H1 (cell line): ENCODE data around the gene PWP1. TPM values are rescaled to one million over a fixed set of nuclear protein-coding genes. Genes with fewer than 3 reads are reported as not detected.

Experiments used
- BACH1 ChIP-seq: IDR thresholded peaks from 2 replicates; pipeline ENCODE4 v1.6.1; 2012; ENCODE audit warnings: low read length, improper control_type of control experiment
- CBX8 ChIP-seq: fragments of 300-800, 300-1000 bp; sonication (generic); IDR thresholded peaks from 2 replicates; pipeline ENCODE4 v1.7.1; 2016; ENCODE audit warnings: low read depth, low read length, borderline replicate concordance
- CREB1 ChIP-seq: IDR thresholded peaks from 2 replicates; pipeline ENCODE4 v1.6.1; 2012; ENCODE audit warnings: inconsistent platforms
- E2F6 ChIP-seq: IDR thresholded peaks from 2 replicates; pipeline ENCODE4 v1.6.1; 2012; ENCODE audit warnings: inconsistent platforms
- EP300 ChIP-seq, 2 experiments: IDR thresholded peaks; 1 replicate in 1 of 2; 2 replicates in 1 of 2; pipeline ENCODE4 v1.6.1; 2011 to 2012; ENCODE audit warnings: low read depth in 2 of 2, low read length in 2 of 2, mild to moderate bottlenecking in 2 of 2, borderline replicate concordance in 1 of 2, inconsistent platforms in 1 of 2, moderate library complexity in 1 of 2
- EZH2 ChIP-seq: fragments of 200-600 bp; sonication (generic); IDR thresholded peaks from 2 replicates; pipeline ENCODE4 v1.7.1; 2012; ENCODE audit warnings: low read depth, mild to moderate bottlenecking, moderate library complexity, low read length, inconsistent platforms; ENCODE audit not compliant: severe bottlenecking
- GABPA ChIP-seq: IDR thresholded peaks from 2 replicates; pipeline ENCODE4 v1.6.1; 2011; ENCODE audit warnings: mild to moderate bottlenecking, low read length, moderate library complexity, borderline replicate concordance; ENCODE audit not compliant: insufficient read depth
- HDAC2 ChIP-seq, 2 experiments: fragments of 300-600 bp in 1 of 2; sonication (generic) in 1 of 2; IDR thresholded peaks; 2 replicates each; pipeline ENCODE4 v1.6.1; 2011 to 2012; ENCODE audit warnings: low read depth in 2 of 2, low read length in 2 of 2, mild to moderate bottlenecking in 2 of 2, moderate library complexity in 2 of 2, borderline replicate concordance in 1 of 2, inconsistent platforms in 1 of 2
- JUND ChIP-seq: IDR thresholded peaks from 2 replicates; pipeline ENCODE4 v1.6.1; 2011; ENCODE audit warnings: mild to moderate bottlenecking, improper control_type of control experiment, low read length
- MAX ChIP-seq: IDR thresholded peaks from 2 replicates; pipeline ENCODE4 v1.6.1; 2012; ENCODE audit warnings: inconsistent platforms
- RAD21 ChIP-seq, 2 experiments: IDR thresholded peaks in 1 of 2; conservative IDR thresholded peaks in 1 of 2; 2 replicates each; pipeline ENCODE4 v1.6.1; 2011; ENCODE audit warnings: low read depth in 2 of 2, low read length in 2 of 2, improper control_type of control experiment in 1 of 2, inconsistent platforms in 1 of 2, mild to moderate bottlenecking in 1 of 2, moderate library complexity in 1 of 2
- RBBP5 ChIP-seq: IDR thresholded peaks from 2 replicates; pipeline ENCODE4 v1.7.1; 2012; ENCODE audit warnings: low read depth, mild to moderate bottlenecking, inconsistent platforms, low read length, moderate library complexity, borderline replicate concordance
- RNF2 ChIP-seq: fragments of 200-900, 300-1000 bp; sonication (generic); IDR thresholded peaks from 2 replicates; pipeline ENCODE4 v1.7.1; 2016; ENCODE audit warnings: borderline replicate concordance, low read depth, mild to moderate bottlenecking, antibody characterized with exemption, low read length; ENCODE audit not compliant: poor library complexity, severe bottlenecking; ENCODE audit errors: missing control alignments
- SAP30 ChIP-seq: fragments of 300-600 bp; sonication (generic); IDR thresholded peaks from 2 replicates; pipeline ENCODE4 v1.7.1; 2012; ENCODE audit warnings: low read length, moderate library complexity, mild to moderate bottlenecking, inconsistent platforms; ENCODE audit not compliant: insufficient read depth, insufficient replicate concordance
- SIN3A ChIP-seq, 2 experiments: IDR thresholded peaks in 1 of 2; conservative IDR thresholded peaks in 1 of 2; 2 replicates each; pipeline ENCODE4 v1.6.1; 2011 to 2012; ENCODE audit warnings: low read length in 2 of 2, improper control_type of control experiment in 1 of 2, low read depth in 1 of 2, mild to moderate bottlenecking in 1 of 2
- SP1 ChIP-seq: IDR thresholded peaks from 2 replicates; pipeline ENCODE4 v1.6.1; 2011; ENCODE audit warnings: low read depth, low read length
- SP2 ChIP-seq: IDR thresholded peaks from 2 replicates; pipeline ENCODE4 v1.6.1; 2012; ENCODE audit warnings: mild to moderate bottlenecking, low read length, inconsistent platforms
- SP4 ChIP-seq: IDR thresholded peaks from 2 replicates; pipeline ENCODE4 v1.6.1; 2012; ENCODE audit warnings: low read length, inconsistent platforms
- SUZ12 ChIP-seq: fragments of 200-600 bp; sonication (generic); IDR thresholded peaks from 2 replicates; pipeline ENCODE4 v1.6.1; 2012; ENCODE audit warnings: mild to moderate bottlenecking, inconsistent platforms, low read length, moderate library complexity, mixed read lengths
- TBP ChIP-seq: IDR thresholded peaks from 2 replicates; pipeline ENCODE4 v1.6.1; 2011; ENCODE audit warnings: low read depth, low read length, improper control_type of control experiment
- YY1 ChIP-seq: IDR thresholded peaks from 2 replicates; pipeline ENCODE4 v1.6.1; 2011; ENCODE audit warnings: low read depth, mild to moderate bottlenecking, low read length
- polyA plus RNA-seq, 7 experiments: library from polyadenylated mRNA; depleted of rRNA in 3 of 7; stranded (reverse) in 5 of 7; unstranded in 2 of 7; fragments of >200 nt in 5 of 7; fragments of 200-250 nt in 2 of 7; gene quantifications; 1 replicate in 5 of 7; 2 replicates in 1 of 7; 4 replicates in 1 of 7; pipeline versions ENCODE4 v1.2.1 to v1.2.3, GENCODE V29; 2011 to 2013; ENCODE audit warnings: missing spikeins in 2 of 7, mixed read lengths in 2 of 7
- total RNA-seq: library from RNA; stranded (reverse); fragmentation: NEBNext Ultra II Directional; extraction: Animal tissue kit (Norgen Biotek cat#: 25700); gene quantifications from 2 replicates; pipeline ENCODE4 v1.2.1, GENCODE V29; 2021

Gene PWP1
- total and polyA plus RNA-seq, 2 of the 8 experiments (the other 6 are each of a cell fraction or from before 2014, with no cell fraction given): 57.8 to 78.5 TPM

GRCh38 chr12:107760809-107761501 lies 75.4 kb downstream of the PWP1 start, which contains the start of gene PRDM4 (continued):
- TF ChIP-seq SP1 (no peak), SUZ12 (no peak), TBP (peak; percentile 39; the same call in 1 of the 2 replicates), CBX8 (no peak), CREB1 (peak; percentile 88), SAP30 (no peak), EZH2 (no peak), EP300 (IDR thresholded peaks at IDR 0.05; ENCODE audit: borderline replicate concordance in 1 of 2, low read depth in 2 of 2, low read length in 2 of 2) (0 out of 3 replicates have a peak, but pooled peaks of 1 of the 2 experiments have one; percentile 12), JUND (no peak), MAX (peak; percentile 7; the same call in 1 of the 2 replicates), RNF2 (no peak), BACH1 (peak; percentile 66; the same call in 1 of the 2 replicates), SP4 (no peak), RBBP5 (peak; percentile 89), E2F6 (0 out of 2 replicates have a peak, but pooled peaks have one; percentile 5), HDAC2 (IDR thresholded peaks at IDR 0.05; ENCODE audit: borderline replicate concordance in 1 of 2, low read depth in 2 of 2, low read length in 2 of 2) (0 out of 4 replicates have a peak, but pooled peaks of 1 of the 2 experiments have one; percentile 47), SIN3A (conservative IDR thresholded peaks at IDR 0.05 in 1 of 2, IDR thresholded peaks at IDR 0.05 in 1 of 2; ENCODE audit: low read depth in 1 of 2, low read length in 2 of 2) (peak in 1 of 2 experiments; percentile 89; a peak in 2 of 4 replicates), SP2 (no peak), GABPA (no peak), YY1 (peak; percentile 48; the same call in 1 of the 2 replicates), RAD21 (IDR thresholded peaks at IDR 0.05 in 1 of 2, conservative IDR thresholded peaks at IDR 0.05 in 1 of 2; ENCODE audit: low read depth in 2 of 2, low read length in 2 of 2) (peak; percentile 67 to 93)
